Left forelimb (tissue), 1 donor: ENCODE data around the gene NEDD1.

ENCODE experiments used
- DNase-seq: peaks from one replicate; pipeline ENCODE4 v3.0.0-alpha.2; 2018; ENCODE audit warnings: low spot score

NEDD1 gene

DNA sequence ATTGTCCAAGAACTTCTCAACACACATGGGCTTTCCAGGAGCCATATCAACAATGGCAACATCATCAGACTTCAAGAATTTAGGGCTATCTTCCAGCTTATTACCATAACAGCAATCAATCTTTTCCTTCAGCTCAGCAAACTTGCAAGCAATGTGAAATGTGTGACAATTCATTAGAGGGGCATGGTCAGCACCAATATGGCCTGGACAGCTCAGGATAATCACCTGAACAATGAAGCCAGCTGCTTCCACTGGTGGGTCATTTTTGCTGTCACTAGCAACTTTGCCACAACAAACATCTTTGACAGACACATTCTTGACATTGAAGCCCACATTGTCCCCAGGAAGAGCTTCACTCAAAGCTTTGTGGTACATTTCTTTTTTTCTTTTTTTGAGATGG lies 5.9 kb upstream of the NEDD1 start:
- DNase-seq: no peak

DNA sequence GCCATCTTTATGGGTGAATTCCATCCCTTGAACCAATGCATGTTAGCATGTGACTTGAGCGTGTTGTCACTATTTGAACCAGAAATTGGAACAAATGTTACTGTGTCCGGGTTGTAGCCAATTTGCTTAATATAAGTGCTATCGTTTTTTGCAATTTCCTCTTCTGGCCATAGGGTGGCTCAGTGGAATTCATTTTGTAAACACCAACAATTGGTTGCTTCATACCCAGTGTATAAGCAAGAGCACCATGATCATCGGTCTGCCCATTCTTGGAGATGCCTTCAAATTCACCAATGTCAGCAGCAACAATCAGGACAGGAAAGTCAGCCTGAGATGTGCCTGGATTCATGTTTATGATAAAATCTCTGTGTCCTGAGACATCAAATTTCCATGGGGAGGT lies 5.0 kb upstream of the NEDD1 start:
- DNase-seq: no peak

DNA sequence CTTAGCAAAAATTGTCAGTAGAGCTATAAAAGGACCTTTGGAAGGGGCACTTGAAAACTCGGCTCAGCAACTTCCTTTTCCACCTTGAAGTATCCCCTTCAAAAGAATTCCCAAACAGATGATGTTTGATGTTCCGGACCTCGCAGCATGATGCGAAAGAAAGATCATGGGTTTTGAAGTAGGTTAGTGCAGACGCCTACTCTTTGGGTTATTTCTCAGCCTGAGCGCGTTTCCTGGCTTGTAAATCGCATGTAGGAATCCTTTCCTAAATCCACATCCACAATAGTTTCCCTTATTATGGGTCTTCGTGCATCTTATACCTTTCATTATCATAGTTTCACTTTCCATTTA lies 584 bp upstream of the NEDD1 start:
- DNase-seq: no peak

DNA sequence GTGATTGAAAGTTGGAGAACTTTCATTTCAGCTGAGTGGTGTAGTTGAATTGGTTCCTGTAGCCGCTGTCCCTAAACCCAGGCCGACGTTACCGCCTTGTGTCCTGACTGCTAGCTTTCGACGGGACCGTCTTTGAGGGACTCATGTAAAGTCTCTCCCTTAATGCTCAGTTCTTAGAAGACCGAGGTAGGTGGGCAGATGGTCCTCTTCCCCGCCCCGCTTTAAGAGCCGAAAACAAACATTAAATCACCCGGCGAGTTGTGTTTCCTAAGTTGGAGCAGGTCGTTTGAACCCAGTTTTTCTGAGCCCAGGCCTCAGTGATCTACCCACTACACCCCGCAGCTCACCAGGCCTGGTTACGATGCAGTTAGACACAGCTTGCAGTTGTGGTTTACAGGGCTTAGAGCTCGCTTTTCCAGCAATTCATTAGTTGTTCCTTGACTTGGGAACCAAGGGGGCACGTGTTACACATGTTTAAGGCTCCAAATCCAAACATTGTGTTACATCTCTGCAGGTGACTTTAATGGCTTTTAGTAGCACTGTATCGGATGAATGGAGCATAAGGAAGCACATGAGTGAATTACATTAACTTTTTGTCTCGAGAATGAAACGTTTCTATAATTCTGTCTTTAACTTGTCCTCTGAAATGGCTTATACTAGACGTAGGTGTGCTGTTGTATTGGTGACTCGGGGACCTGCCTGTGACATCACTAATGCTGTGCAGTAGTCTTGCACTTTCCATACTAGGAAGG lies 790 bp downstream of the NEDD1 start:
- no peak for DNase-seq

DNA sequence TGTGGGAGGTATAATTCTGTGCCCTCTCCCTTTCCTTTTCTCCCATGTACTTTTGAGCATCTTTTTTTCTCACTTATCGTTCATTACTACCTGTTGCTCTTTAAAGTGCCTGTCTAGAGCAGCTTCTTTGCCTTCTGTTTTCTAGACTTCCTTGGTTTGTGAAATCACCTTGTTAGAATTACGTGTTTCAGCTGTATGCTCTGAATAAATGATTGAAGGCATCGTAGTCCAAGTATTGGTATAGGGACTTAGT lies 1.3 kb downstream of the NEDD1 start:
- DNase-seq: no peak

DNA sequence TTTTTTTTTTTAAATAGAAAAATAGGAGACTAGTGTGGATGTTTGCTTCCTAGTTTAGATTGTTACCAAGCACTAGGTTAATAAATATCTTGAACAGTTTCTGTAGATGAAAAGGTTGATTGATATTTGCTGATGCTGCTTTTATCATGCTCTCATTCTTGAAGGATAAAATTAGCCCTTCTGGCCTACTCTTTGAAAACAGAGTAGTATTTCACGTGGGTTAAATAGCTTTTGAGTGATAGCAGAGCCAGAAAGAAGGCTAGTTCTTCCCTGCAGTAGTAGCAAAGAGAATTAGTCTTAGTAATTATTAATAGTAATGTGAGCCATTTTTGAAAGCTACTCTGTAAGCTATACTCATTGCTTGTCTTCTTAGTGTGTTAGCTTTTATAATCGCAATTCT lies 5.2 kb downstream of the NEDD1 start:
- no peak for DNase-seq

DNA sequence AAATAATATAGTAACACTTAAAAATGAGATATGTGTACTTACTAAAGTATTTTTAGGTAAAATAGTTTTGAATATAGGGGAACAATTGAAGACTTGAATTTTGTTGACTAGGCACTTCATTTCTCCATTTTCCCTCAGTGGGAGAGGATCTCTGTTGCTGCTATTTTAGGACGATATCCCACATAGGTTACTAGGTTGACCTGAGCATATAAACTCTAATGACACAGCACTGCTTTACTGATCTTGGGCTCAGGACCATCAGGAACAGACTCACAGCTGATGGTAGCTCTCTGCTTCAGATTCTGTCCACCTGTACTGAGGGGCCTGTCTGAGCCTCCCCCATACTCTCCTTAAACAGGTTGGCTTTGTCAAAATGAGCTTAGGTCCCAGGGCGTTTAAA lies 5.9 kb downstream of the NEDD1 start:
- DNase-seq: no peak

DNA sequence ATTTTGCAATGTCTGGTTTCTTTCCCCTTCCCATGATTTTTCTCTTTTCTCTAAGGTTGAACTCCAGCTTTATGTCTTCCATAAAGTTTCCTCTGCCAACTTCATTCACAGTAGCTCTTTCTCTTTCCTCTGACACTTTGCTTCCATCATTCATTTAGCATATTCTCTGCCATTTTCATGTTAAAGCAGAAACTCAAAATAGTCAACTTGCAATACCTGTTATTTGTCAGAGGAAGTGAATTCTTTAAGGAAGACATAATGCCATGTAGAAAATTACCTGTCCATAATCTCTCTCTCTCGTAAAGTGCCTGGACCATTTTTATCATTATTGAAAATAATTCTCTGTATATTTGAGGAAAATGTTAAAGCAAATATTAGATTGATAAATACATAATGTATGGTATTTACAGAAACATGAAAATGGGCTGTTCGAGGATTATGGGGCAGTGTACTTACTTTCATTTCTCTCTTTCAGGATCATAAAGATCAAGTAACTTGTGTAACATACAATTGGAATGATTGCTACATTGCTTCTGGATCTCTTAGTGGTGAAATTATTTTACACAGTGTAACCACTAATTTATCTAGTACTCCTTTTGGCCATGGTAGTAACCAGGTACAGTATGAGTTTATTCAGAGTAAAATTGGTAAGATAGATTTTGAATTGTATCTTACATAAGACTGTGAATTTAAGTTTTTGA lies 12.6 kb downstream of the NEDD1 start:
- DNase-seq: no peak

DNA sequence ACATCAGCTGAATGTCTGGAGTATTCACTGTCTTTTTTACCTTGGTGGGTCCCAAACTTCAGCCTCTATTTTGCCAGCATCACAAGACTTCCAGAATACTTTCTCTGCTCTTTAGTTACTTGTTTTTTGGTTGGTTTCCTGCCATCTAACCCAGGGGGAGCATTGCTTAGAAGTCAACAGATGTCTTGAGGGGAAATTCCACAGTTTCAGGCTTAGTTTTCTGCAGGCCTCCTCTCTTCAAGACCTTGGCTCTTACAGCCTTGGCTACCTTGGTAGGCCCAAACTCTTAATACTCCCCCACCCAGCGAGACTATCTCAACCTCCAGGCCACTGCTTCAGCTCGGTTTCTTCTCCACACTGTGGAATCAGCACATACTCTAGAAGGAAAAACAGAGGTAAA lies 41.7 kb downstream of the NEDD1 start:
- DNase-seq: no peak

DNA sequence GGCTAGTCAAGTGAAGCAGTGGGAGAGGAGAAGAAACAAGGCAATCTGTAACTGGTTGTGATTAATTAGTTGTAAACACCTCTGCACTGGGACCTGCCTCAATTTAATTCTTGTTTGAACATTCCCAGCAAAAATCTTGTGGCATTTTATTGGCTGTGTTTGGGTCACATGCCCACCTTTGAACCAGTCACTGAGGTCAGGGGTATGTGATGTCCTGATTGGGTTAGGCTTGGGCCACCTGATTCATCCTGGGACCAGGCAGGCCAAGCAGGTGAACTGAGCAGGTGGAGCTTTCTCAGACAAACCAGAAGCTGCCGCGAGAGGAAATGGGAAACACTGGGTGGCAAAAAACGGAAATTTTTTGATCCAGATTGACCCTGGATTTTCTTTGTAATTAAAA lies 72.5 kb downstream of the NEDD1 start:
- DNase-seq: no peak

DNA sequence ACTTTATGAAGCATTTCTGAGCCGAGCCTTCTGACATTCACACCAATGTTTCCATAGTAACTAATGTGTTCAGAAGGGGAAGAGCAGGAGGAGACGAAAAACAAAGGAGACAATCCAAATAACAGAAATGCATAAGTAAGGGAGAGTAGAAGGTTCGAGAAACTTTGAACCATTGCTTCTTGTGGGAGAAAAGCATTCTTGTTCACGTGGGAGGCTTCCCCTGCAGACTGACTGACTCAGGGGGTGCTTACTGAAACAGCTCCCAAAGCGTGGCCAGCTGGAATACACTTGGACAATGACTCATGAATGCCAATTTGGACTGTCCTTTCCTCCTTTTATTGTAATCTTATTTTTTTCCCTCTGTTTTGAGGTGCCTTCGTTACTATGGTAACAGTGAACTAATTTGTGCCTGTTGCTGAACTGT lies 73.9 kb downstream of the NEDD1 start:
- DNase-seq: no peak

DNA sequence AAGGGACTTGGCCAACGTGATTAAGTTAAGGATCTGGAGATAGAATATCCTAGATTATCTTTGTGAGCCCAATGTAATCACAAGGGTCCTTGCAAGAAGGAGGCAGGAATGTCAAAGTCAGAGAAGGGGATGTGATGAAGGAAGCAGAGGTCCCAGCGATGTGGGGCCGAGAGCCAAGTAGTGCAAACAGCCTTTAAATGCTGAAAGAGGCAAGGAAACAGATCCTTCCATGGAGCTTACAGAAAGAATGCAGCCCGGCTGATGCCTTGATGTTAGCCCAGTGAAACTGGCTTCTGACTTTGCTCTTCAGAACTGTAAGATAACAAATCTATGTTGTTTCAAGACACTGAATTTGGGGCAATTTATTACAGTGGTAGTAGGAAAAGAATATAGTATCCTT lies 74.9 kb downstream of the NEDD1 start:
- no peak for DNase-seq

DNA sequence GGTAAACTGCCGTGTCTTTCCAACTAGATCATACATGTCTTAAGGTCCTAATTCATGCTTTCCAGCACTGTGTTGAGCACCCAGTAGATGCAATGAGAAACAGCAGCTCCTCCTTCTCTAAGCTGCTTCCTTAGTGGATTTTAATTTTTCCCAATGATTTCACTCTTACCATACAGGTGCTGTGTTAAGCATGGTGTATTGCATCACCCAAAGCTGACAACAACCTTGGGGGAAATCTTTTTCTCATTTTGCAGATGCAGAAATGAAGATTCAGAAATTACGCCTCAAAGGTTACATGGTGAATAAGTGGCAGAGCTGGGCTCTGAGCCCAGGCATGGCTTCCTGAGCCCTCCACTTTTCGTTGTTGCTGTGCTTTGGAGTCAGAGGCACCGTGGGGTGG lies 75.6 kb downstream of the NEDD1 start:
- no peak for DNase-seq

DNA sequence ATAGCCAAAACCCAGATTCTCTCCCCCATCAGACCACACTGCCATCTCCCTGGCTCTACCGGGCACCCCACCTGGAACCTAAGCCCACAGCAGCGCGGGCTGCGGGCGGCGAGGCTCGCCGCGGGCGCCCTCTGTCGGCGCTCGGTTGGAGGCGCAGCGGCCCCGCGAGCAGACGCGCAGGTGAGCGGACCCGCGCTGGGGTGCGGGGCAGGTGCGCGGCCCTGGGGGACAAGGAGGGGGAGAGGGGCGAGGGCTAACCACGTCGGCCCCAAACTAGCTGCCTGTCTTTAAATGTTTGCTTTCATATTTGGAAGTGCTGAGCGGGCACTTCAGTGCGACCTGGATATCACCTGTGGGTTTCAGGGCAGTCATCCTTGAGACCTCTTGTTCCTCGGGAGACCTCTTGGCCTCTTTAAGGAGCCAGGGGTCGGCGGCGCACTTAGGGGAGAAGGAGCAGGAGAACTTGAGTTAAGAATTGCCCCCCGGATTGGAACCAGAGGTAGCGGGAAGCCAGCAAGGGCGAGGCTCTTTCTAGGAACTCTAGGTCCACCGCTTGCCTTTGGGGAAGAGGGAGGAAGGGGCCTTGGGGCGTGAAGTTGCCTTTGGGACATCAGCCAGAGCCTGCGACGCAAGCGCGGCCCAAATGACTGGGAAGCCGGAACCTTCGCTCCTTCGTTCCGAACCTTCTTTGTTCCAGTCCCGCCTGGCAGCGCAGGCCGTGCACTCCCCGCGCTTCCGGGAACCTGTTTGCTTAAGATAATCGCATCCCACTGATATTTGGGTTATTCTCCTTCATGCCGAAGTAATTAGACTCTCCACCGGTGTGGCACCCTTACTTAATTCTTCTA lies 78.7 kb downstream of the NEDD1 start:
- peak; percentile 65 for DNase-seq

DNA sequence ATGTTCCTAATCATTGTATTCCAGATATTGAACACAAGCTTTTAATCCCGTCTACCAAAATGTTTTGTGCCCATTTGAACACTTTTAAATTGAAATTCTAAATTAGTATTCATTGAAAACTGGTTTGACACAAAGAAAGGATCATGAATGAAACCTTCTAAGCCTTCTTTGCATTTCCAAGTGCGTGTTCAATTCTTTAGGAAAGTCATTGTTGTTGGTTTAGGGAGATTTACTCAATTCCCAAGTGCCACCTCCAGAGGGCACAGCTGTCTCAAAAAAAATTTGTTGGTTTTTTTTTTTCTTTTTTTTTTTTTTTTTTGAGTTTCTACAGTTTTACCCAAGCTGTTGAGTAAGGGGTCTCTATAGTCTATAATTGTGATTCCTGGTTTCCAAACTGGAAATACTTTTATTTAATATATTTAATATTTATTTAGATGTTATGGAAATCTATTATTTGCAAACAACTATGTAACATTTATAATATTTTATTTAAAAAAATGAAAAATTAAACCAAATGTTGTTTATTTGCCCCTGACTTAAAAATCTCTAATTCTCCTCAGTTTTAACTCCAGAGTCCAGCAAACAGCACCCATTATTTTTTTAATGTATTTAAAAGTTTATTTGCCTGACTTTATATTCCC lies 79.9 kb downstream of the NEDD1 start:
- no peak for DNase-seq

DNA sequence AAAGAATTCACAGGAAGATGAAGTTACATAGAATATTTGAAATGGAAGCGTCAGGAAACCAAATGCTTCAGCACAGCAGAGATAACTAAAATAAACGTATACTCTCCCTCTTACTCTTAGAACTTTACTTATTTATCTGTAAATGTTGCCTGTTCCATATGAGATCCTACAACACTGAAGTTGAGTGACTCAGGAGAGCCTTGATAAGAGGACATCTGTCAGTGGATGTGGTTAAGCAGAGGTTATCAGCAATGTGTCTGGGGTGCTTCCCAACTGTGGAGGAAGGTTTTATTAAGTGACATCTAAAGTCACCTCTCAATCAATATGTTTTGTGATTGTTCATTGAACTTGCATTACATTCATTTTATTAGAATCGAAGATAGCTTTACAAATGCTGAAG lies 81.9 kb downstream of the NEDD1 start:
- DNase-seq: no peak

DNA sequence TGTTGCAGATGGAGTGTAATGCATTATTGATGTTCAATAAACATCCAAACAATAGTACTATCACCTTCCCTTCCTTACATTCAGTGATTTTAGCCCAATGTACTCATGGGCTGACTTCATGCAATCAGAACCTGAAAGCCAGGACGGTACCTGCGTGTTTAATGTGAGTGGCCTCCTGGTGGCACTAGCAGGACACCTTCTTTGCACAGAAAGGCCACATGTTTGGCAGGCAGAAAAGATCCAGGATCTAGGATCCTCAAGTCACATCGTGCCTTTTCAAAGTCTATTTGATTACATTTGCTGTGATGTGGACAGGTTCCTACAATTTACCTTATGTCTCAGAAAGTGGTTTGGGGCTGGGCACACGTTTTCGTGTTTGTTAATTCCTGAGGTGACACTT lies 82.9 kb downstream of the NEDD1 start:
- DNase-seq: no peak

DNA sequence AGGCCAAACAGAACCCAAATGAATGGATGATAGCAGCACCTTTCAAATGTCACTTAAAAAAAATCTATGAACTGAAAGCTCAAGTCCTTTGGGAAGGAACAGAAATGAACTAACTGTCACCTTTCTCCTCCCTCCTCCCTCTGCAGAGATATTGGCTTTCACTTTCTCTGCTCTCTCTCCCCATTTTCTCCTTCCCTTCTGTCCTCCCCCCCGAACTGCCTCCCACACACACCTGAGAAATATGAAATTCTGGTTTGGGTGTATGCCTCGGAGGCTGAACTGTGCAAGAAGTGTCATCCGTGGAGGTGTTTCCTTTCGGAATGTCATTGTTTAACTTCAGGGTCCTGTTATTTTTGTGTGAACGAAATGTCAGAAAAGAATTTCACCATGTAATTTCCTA lies 87.8 kb downstream of the NEDD1 start:
- DNase-seq: no peak

DNA sequence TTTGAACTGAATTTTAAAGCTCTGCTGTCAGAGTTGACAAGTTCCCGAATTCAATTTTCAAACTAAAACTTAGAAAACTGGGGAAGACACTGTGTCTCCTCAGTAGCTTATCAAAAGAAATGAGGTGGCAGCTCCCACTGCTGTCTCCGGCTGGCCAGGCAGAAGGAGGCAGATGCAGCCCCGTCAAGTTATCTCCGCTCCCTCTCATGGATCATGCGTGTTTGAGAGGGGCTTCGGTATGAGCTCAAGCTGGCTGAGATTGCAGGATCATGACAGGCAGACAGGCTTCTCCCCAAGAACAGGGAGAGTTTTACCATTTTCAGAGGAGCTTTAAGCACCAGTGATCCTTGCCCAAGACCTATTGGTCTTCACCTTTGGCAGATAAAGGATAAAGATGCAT lies 88.8 kb downstream of the NEDD1 start:
- DNase-seq: no peak

DNA sequence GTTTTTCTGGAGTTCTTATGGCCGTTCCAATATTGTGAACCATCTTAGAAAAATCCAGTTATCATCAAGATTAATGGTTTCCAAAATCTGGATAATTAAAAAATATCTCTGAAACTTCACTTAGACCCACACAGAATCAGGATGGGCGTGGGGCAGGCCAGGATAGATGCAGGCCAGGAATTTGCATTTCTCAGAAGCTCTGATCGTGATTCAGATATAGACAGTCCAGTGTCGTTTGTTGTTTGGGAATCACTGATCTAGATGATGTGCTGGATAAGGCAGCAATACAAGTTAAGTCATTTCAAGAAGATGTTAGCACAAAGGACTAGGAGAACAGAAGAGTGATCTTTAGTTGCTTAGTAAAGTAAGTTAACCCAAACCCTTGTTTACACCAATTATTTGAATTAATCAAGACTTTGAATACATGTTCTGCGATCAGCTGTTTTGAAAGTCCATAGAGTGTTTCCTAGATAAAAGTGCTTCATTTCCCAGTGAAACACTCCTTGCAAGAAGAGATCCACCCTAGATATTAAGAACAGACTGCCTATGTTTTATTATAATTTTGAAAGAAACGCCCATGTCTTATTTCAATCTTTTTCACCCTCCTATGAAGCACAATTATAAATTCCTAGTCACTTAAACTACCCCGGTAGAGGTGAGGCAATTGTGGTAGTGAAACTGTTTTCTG lies 90.9 kb downstream of the NEDD1 start:
- DNase-seq: no peak

DNA sequence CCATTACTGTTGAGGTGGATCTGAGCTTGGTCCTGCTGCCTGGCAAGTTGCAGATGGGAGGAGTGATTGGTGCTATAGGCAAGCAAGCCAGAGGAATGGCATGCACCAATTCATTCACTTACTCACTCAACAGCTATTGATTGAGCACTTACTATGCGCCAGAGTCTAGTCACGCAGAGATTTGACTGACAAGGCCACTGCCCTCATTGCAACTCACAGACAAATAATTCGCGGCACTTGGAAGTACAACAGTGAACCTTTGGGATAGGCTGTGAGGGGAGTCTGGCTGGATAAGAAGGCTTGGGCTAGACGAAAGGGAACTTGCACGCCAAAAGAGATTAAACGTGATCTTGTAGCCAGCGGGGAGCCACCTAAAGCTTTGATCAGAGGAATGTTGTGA lies 96.2 kb downstream of the NEDD1 start:
- DNase-seq: no peak
